SK-N-SH (cell line): ENCODE data around the gene OPN1LW. TPM values are rescaled to one million over a fixed set of nuclear protein-coding genes. Genes with fewer than 3 reads are reported as not detected.
"Not testable (repeated sequence)": the region's sequence is repeated elsewhere in the genome, so short reads cannot be mapped to it uniquely, and the experiment has no call there.

ENCODE experiments used
- CTCF ChIA-PET: fragments of 300-600, 350-600 bp; formaldehyde crosslinking; extraction: SDS; loops from one replicate; lab custom pipeline; 2021; lab: Yijun Ruan, JAX
- POLR2A ChIA-PET: fragments of 350-600 bp; sonication (Branson Sonifier 250); formaldehyde crosslinking; extraction: SDS; loops from one replicate; lab custom pipeline; 2020; ENCODE audit warnings: antibody characterized with exemption, inconsistent platforms; lab: Yijun Ruan, JAX
- DNase-seq: peaks from one replicate; pipeline ENCODE4 v3.0.0; 2012
- H2AFZ ChIP-seq: fragments of 200-600 bp; sonication (generic); 2 replicates; pipeline ENCODE4 v1.8.1; 2016; ENCODE audit warnings: antibody characterized with exemption, mild to moderate bottlenecking, low read depth
- H3F3A ChIP-seq: fragments of 200-600 bp; sonication (generic); replicated peaks from 2 replicates; pipeline ENCODE3; 2016; ENCODE audit warnings: antibody characterized with exemption, mild to moderate bottlenecking; ENCODE audit not compliant: insufficient read depth
- H3K27ac ChIP-seq, 2 experiments: fragments of 200-500 bp in 1 of 2; fragments of 200-600 bp in 1 of 2; sonication (Bioruptor generic) in 1 of 2; sonication (generic), shearing (Covaris generic) in 1 of 2; 2 replicates each; pipeline versions ENCODE4 v1.5.1 to v1.6.1; 2014 to 2016; ENCODE audit warnings: low read depth in 2 of 2, inconsistent platforms in 1 of 2, low read length in 1 of 2, mild to moderate bottlenecking in 1 of 2, mixed read lengths in 1 of 2
- H3K27me3 ChIP-seq: fragments of 200-600 bp; sonication (generic), shearing (Covaris generic); 2 replicates; pipeline ENCODE4 v1.6.1; 2016; ENCODE audit warnings: mixed run types; ENCODE audit not compliant: insufficient read depth
- H3K36me3 ChIP-seq, 2 experiments: fragments of 200-500 bp in 1 of 2; fragments of 200-600 bp in 1 of 2; sonication (Bioruptor generic) in 1 of 2; sonication (generic) in 1 of 2; replicated peaks in 1 of 2; 2 replicates each; pipeline versions ENCODE3 to v1.5.1; 2014 to 2016; ENCODE audit warnings: low read length in 1 of 2, mild to moderate bottlenecking in 1 of 2; ENCODE audit not compliant: insufficient read depth in 2 of 2, control insufficient read depth in 1 of 2
- H3K4me1 ChIP-seq, 2 experiments: fragments of 200-500 bp in 1 of 2; fragments of 200-600 bp in 1 of 2; sonication (Bioruptor generic) in 1 of 2; sonication (generic), shearing (Covaris generic) in 1 of 2; 2 replicates each; pipeline versions ENCODE4 v1.5.1 to v1.6.1; 2014 to 2016; ENCODE audit warnings: low read depth in 1 of 2, low read length in 1 of 2, mixed run types in 1 of 2; ENCODE audit not compliant: insufficient read depth in 2 of 2, control insufficient read depth in 1 of 2
- H3K4me2 ChIP-seq: fragments of 200-600 bp; sonication (generic), shearing (Covaris generic); 2 replicates; pipeline ENCODE4 v1.6.1; 2017; ENCODE audit warnings: mixed run types
- H3K4me3 ChIP-seq, 2 experiments: fragments of 200-500 bp in 1 of 2; fragments of 200-600 bp in 1 of 2; sonication (Bioruptor generic) in 1 of 2; sonication (generic), shearing (Covaris generic) in 1 of 2; 2 replicates each; pipeline versions ENCODE4 v1.5.1 to v1.8.1; 2014 to 2016; ENCODE audit warnings: low read depth in 2 of 2, inconsistent platforms in 1 of 2, low read length in 1 of 2, mild to moderate bottlenecking in 1 of 2, mixed read lengths in 1 of 2, moderate library complexity in 1 of 2
- H3K79me2 ChIP-seq: fragments of 200-600 bp; sonication (generic); 2 replicates; pipeline ENCODE4 v1.8.1; 2017; ENCODE audit warnings: mild to moderate bottlenecking; ENCODE audit not compliant: insufficient read depth
- H3K9ac ChIP-seq: fragments of 200-600 bp; sonication (generic); 2 replicates; pipeline ENCODE4 v1.6.1; 2017; ENCODE audit warnings: mixed run types
- H3K9me2 ChIP-seq: fragments of 200-600 bp; sonication (generic); 2 replicates; pipeline ENCODE4 v1.6.1; 2017; ENCODE audit warnings: mixed run types
- H3K9me3 ChIP-seq: fragments of 200-600 bp; sonication (generic); 2 replicates; pipeline ENCODE4 v1.6.1; 2017; ENCODE audit warnings: mixed run types, mild to moderate bottlenecking, moderate library complexity
- H4K20me1 ChIP-seq: fragments of 200-600 bp; sonication (generic); 2 replicates; pipeline ENCODE4 v1.6.1; 2017; ENCODE audit warnings: mild to moderate bottlenecking, mixed run types; ENCODE audit not compliant: insufficient read depth
- WGBS: methylation state at CpG from one replicate; pipeline ENCODE4 v1.1.6; 2017; ENCODE audit warnings: low lambda C conversion rate; 5-methylcytosine and 5-hydroxymethylcytosine counted together
- polyA plus RNA-seq, 3 experiments: library from polyadenylated mRNA; depleted of rRNA; stranded (reverse); fragments of >200 nt; gene quantifications; 2 replicates each; pipeline ENCODE4 v1.2.3, GENCODE V29; 2012

Gene OPN1LW
- polyA plus RNA-seq, 1 of the 3 experiments (the other 2 are of a cell fraction): not detected

- H3K9ac ChIP-seq, H3K4me2 ChIP-seq, H3K27me3 ChIP-seq, H4K20me1 ChIP-seq, CTCF ChIA-PET, H3K4me1 ChIP-seq, H3K9me3 ChIP-seq, H3K9me2 ChIP-seq, H3K79me2 ChIP-seq, POLR2A ChIA-PET, H2AFZ ChIP-seq, DNase-seq, H3K4me3 ChIP-seq, H3K27ac ChIP-seq, H3F3A ChIP-seq, H3K36me3 ChIP-seq: not testable (repeated sequence)
- WGBS: no CpG with 5 or more reads among the region's 15 CpGs
Observed at GRCh38 chrX:154159345-154159744, 15.3 kb downstream of the OPN1LW start.

DNA sequence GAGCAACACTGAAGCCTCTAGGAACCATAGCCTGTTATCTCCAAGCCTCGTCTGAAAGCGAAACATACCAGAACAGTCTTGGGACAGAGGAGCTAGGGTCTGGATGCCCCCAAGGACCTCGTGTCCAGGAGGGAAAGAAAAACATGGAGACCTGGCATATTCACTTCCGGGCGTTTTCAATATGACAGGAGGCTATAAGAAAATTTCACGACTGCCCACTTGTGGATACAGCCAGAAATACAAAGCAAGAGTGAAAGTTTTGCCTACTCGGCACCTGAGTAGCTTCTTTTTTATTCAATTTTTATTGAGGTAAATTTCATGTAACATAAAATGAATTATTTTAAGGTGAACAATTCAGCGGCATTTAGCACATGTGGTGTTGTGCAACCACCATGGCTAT is 20.9 kb downstream of the OPN1LW start:
- H3K4me1 ChIP-seq, H3F3A ChIP-seq, H3K9me3 ChIP-seq, CTCF ChIA-PET, H3K27ac ChIP-seq, H3K9me2 ChIP-seq, H4K20me1 ChIP-seq, H3K4me2 ChIP-seq, H3K36me3 ChIP-seq, H3K79me2 ChIP-seq, H2AFZ ChIP-seq, DNase-seq, H3K27me3 ChIP-seq, H3K9ac ChIP-seq, POLR2A ChIA-PET, H3K4me3 ChIP-seq: not testable (repeated sequence)
- no CpG with 5 or more reads among the region's 8 CpGs for WGBS

DNA sequence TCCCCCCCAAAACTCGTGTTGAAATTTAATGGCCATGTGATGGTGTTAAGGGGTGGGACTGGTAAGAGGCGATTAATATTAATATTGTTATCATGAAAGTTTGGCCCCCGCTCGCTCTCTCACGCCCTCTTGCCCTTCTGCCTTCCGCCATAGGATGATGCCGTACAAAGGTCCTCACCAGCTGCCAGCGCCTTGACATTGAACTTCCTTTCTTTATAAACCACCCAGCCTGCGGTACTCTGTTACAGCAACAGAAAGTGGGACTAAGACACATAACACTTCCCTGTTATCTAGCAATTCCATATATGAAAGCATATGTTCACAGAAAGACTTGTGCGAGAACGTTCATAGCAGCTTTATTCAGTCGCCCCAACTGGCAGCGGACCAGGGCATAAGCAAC is 24.3 kb downstream of the OPN1LW start:
- H3K4me1 ChIP-seq, H2AFZ ChIP-seq, H3F3A ChIP-seq, H3K79me2 ChIP-seq, H3K4me3 ChIP-seq, POLR2A ChIA-PET, H3K9ac ChIP-seq, H3K27ac ChIP-seq, H3K9me3 ChIP-seq, H3K36me3 ChIP-seq, H3K4me2 ChIP-seq, DNase-seq, CTCF ChIA-PET, H3K9me2 ChIP-seq, H4K20me1 ChIP-seq, H3K27me3 ChIP-seq: not testable (repeated sequence)
- WGBS: no CpG with 5 or more reads among the region's 13 CpGs

DNA sequence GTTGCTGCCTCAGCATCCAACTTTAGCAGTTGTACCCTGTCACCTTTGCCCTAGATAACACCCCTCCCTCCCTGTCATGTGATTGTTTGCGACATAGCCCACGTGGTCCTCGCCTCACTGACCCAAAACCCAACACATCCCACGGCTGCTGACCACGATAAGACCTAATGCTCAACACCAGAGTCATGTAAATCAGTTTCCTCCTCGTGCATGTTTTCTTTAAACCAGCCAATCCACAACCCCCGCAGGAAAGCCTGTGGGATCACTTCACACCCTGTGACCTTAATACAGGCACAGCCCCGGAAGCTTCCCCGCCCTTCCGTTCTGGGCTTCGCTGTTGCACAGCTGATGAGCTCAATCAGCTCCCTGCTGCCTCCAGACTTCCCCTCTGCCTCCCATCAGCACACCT is 28.5 kb downstream of the OPN1LW start:
- DNase-seq, POLR2A ChIA-PET, H4K20me1 ChIP-seq, H3K9me3 ChIP-seq, H3K9ac ChIP-seq, H3K27ac ChIP-seq, H3K9me2 ChIP-seq, H2AFZ ChIP-seq, H3F3A ChIP-seq, H3K4me3 ChIP-seq, CTCF ChIA-PET, H3K79me2 ChIP-seq, H3K27me3 ChIP-seq, H3K36me3 ChIP-seq, H3K4me1 ChIP-seq, H3K4me2 ChIP-seq: not testable (repeated sequence)
- WGBS: no CpG with 5 or more reads among the region's 11 CpGs

GRCh38 chrX:154174356-154174755 is 30.3 kb downstream of the OPN1LW start:
- H3K27ac ChIP-seq, H4K20me1 ChIP-seq, H3K79me2 ChIP-seq, POLR2A ChIA-PET, H3K4me3 ChIP-seq, H3K36me3 ChIP-seq, H3K9me2 ChIP-seq, H3F3A ChIP-seq, H3K4me1 ChIP-seq, H2AFZ ChIP-seq, H3K9ac ChIP-seq, H3K4me2 ChIP-seq, DNase-seq, CTCF ChIA-PET, H3K9me3 ChIP-seq, H3K27me3 ChIP-seq: not testable (repeated sequence)
- WGBS: no CpG with 5 or more reads among the region's 10 CpGs

DNA sequence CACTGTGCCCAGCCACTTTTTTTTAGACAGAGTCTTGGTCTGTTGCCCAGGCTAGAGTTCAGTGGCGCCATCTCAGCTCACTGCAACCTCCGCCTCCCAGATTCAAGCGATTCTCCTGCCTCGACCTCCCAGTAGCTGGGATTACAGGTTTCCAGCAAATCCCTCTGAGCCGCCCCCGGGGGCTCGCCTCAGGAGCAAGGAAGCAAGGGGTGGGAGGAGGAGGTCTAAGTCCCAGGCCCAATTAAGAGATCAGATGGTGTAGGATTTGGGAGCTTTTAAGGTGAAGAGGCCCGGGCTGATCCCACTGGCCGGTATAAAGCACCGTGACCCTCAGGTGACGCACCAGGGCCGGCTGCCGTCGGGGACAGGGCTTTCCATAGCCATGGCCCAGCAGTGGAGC is 38.3 kb downstream of the OPN1LW start, which contains the start of gene OPN1MW:
TSS of gene OPN1MW (plus strand) at position 301 of the 400 bp plus-strand sequence. CDS start at position 383, 82 bp downstream.
- H3K9me3 ChIP-seq, H3K4me1 ChIP-seq, H3F3A ChIP-seq, H4K20me1 ChIP-seq, H3K79me2 ChIP-seq, CTCF ChIA-PET, H3K9me2 ChIP-seq, H2AFZ ChIP-seq, POLR2A ChIA-PET, H3K4me3 ChIP-seq, H3K27me3 ChIP-seq, H3K9ac ChIP-seq, DNase-seq, H3K4me2 ChIP-seq, H3K36me3 ChIP-seq, H3K27ac ChIP-seq: not testable (repeated sequence)
- no CpG with 5 or more reads among the region's 14 CpGs for WGBS

- no CpG with 5 or more reads among the region's 8 CpGs for WGBS
- H3K27ac ChIP-seq, H3K9me3 ChIP-seq, CTCF ChIA-PET, H3K27me3 ChIP-seq, H3F3A ChIP-seq, H3K9me2 ChIP-seq, H3K4me3 ChIP-seq, H3K4me2 ChIP-seq, H3K79me2 ChIP-seq, H3K36me3 ChIP-seq, H3K9ac ChIP-seq, POLR2A ChIA-PET, DNase-seq, H3K4me1 ChIP-seq, H2AFZ ChIP-seq, H4K20me1 ChIP-seq: not testable (repeated sequence)
Observed at GRCh38 chrX:154183794-154184193, 39.8 kb downstream of the OPN1LW start.
